ENCODE measurements around the gene TSPAN32. TPM values are rescaled to one million over a fixed set of nuclear protein-coding genes. Genes with fewer than 3 reads are reported as not detected.
"Not testable (repeated sequence)": the region's sequence is repeated elsewhere in the genome, so short reads cannot be mapped to it uniquely, and the experiment has no call there.

Gene TSPAN32
- total RNA-seq, 1 donor, result 0.43 TPM

GRCh38 chr11:2325719-2326118 is 23.9 kb downstream of the TSPAN32 start:
- TF ChIP-seq, protein P1, sequence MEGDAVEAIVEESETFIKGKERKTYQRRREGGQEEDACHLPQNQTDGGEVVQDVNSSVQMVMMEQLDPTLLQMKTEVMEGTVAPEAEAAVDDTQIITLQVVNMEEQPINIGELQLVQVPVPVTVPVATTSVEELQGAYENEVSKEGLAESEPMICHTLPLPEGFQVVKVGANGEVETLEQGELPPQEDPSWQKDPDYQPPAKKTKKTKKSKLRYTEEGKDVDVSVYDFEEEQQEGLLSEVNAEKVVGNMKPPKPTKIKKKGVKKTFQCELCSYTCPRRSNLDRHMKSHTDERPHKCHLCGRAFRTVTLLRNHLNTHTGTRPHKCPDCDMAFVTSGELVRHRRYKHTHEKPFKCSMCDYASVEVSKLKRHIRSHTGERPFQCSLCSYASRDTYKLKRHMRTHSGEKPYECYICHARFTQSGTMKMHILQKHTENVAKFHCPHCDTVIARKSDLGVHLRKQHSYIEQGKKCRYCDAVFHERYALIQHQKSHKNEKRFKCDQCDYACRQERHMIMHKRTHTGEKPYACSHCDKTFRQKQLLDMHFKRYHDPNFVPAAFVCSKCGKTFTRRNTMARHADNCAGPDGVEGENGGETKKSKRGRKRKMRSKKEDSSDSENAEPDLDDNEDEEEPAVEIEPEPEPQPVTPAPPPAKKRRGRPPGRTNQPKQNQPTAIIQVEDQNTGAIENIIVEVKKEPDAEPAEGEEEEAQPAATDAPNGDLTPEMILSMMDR (IDR thresholded peaks at IDR 0.05; ENCODE audit: insufficient read depth, low read depth, low read length), result no peak

DNA sequence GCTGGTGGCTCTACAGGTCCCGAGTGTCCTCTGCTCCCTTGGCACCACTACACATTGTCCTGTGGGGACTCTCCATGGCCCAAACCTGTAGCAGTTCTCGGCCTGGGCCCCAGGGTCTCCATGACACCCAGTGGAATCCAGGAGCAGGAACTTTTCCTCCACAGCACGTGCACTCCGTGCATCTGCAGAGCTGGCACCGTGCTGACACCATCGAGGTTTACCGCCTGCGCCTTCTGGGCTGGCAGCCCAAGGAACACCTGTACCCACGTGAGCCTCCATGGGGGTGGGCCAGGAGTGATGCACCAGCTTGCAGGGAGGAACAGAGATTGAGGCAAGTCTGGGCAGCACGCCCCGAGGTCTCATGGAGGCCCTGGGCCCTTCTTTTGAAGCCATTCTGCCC is 25.2 kb downstream of the TSPAN32 start:
- no peak for DNase-seq (ENCODE audit: low read depth)
- H3K4me3 ChIP-seq (ENCODE audit: low read depth, low read length), result no peak overlapping the region
- TF ChIP-seq, protein P1 (IDR thresholded peaks at IDR 0.05; ENCODE audit: insufficient read depth, low read depth, low read length), result no peak

More at GRCh38 chr11:2325719-2326118, 23.9 kb downstream of the TSPAN32 start:
- no peak overlapping the region for H3K4me3 ChIP-seq (ENCODE audit: low read depth, low read length)
- peak; percentile 13 for DNase-seq (ENCODE audit: low read depth)

GRCh38 chr11:2328021-2328420 is 26.2 kb downstream of the TSPAN32 start:
- TF ChIP-seq, protein P1 (IDR thresholded peaks at IDR 0.05; ENCODE audit: insufficient read depth, low read depth, low read length), result no peak
- no peak overlapping the region for H3K4me3 ChIP-seq (ENCODE audit: low read depth, low read length)
- DNase-seq (ENCODE audit: low read depth), result no peak

GRCh38 chr11:2328656-2329354 is 27.0 kb downstream of the TSPAN32 start:
- TF ChIP-seq, protein P1 (IDR thresholded peaks at IDR 0.05; ENCODE audit: insufficient read depth, low read depth, low read length), result no peak
- no peak overlapping the region for H3K4me3 ChIP-seq (ENCODE audit: low read depth, low read length)
- DNase-seq (ENCODE audit: low read depth), result no peak

- H3K4me3 ChIP-seq (ENCODE audit: low read depth, low read length), result no peak overlapping the region
- DNase-seq (ENCODE audit: low read depth), result no peak
- TF ChIP-seq, protein P1 (IDR thresholded peaks at IDR 0.05; ENCODE audit: insufficient read depth, low read depth, low read length), result no peak
Observed at GRCh38 chr11:2329551-2329950, 27.7 kb downstream of the TSPAN32 start.

DNA sequence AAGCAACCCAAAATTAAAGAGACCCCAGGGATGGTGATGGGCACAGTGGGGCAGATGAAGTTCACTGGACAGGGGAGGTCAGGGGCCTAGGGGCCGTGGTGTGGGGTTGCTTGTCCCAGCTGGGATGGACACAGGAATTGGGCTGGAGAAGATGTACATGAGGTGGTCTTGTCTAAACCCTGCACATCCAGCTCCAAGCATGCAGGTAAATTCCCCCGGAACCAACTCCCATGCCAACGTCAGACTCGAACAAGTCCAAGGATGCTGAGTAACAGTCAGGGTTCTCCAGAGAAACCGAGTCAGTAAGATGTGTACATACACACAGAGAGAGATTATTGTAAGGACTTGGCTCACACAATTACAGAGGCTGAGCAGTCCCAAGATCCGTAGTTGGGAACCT is 28.9 kb downstream of the TSPAN32 start:
- DNase-seq (ENCODE audit: low read depth), result no peak
- H3K4me3 ChIP-seq (ENCODE audit: low read depth, low read length), result no peak overlapping the region
- TF ChIP-seq, protein P1 (IDR thresholded peaks at IDR 0.05; ENCODE audit: insufficient read depth, low read depth, low read length), result no peak

- H3K4me3 ChIP-seq (ENCODE audit: low read depth, low read length), result no peak overlapping the region
- TF ChIP-seq, protein P1 (IDR thresholded peaks at IDR 0.05; ENCODE audit: insufficient read depth, low read depth, low read length), result no peak
- no peak for DNase-seq (ENCODE audit: low read depth)
Observed at GRCh38 chr11:2331404-2331803, 29.6 kb downstream of the TSPAN32 start.

DNA sequence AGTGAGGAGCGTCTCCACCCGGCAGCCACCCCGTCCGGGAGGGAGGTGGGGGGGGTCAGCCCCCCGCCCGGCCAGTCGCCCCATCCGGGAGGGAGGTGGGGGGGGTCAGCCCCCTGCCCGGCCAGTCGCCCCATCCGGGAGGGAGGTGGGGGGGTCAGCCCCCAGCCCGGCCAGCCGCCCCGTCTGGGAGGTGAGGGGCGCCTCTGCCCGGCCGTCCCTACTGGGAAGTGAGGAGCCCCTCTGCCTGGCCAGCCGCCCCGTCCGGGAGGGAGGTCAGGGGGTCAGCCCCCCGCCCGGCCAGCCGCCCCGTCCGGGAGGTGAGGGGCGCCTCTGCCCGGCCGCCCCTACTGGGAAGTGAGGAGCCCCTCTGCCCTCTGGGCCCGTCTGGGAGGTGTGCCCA is 30.8 kb downstream of the TSPAN32 start:
- H3K4me3 ChIP-seq (ENCODE audit: low read depth, low read length); DNase-seq (ENCODE audit: low read depth): not testable (repeated sequence)

GRCh38 chr11:2333486-2334205 is 31.8 kb downstream of the TSPAN32 start:
- H3K4me3 ChIP-seq (ENCODE audit: low read depth, low read length); DNase-seq (ENCODE audit: low read depth): not testable (repeated sequence)

GRCh38 chr11:2335286-2335685 is 33.5 kb downstream of the TSPAN32 start:
- DNase-seq (ENCODE audit: low read depth); H3K4me3 ChIP-seq (ENCODE audit: low read depth, low read length): not testable (repeated sequence)

Measured in fibroblast of villous mesenchyme (primary cell).